ENCODE data around the gene CDK4.

- TF ChIP-seq POLR2A (IDR thresholded peaks at IDR 0.05) (no peak), CTCF (IDR thresholded peaks at IDR 0.05) (no peak)
These were observed 32.1 kb downstream of the CDK4 start for GRCh38 chr12:57719777-57720605.

Measured in lower leg skin (tissue), 3 donors.